H9 (cell line): Measurements from ENCODE around the gene METTL22. TPM values are rescaled to one million over a fixed set of nuclear protein-coding genes. Genes with fewer than 3 reads are reported as not detected.
A peak's percentile ranks its signal among the peaks of the same experiment; 100 is the strongest.

Experiments used
- DNase-seq: peaks from one replicate; pipeline ENCODE4 v3.0.0-alpha.2; 2017
- H2AFZ ChIP-seq: one replicate; pipeline ENCODE4 v1.6.1; 2013; ENCODE audit warnings: mild to moderate bottlenecking, low read length, control low read depth, moderate library complexity
- H2AK5ac ChIP-seq: 2 replicates; pipeline ENCODE4 v1.6.1; 2013; ENCODE audit warnings: low read length, control low read depth, mixed read lengths; ENCODE audit not compliant: insufficient read length
- H2BK120ac ChIP-seq: one replicate; pipeline ENCODE4 v1.6.1; 2013; ENCODE audit warnings: low read depth, mild to moderate bottlenecking, low read length, control low read depth, inconsistent platforms; ENCODE audit not compliant: poor library complexity, severe bottlenecking
- H2BK12ac ChIP-seq: 2 replicates; pipeline ENCODE4 v1.6.1; 2013; ENCODE audit warnings: low read length, control low read depth, mixed read lengths, low read depth; ENCODE audit not compliant: insufficient read length
- H2BK15ac ChIP-seq: 2 replicates; pipeline ENCODE4 v1.6.1; 2013; ENCODE audit warnings: low read depth, low read length, control low read depth
- H2BK20ac ChIP-seq: one replicate; pipeline ENCODE4 v1.6.1; 2013; ENCODE audit warnings: low read depth, mild to moderate bottlenecking, low read length, control low read depth, inconsistent platforms; ENCODE audit not compliant: poor library complexity, severe bottlenecking
- H2BK5ac ChIP-seq: 2 replicates; pipeline ENCODE4 v1.6.1; 2013; ENCODE audit warnings: low read length, control low read depth, mixed read lengths; ENCODE audit not compliant: insufficient read length
- H3K14ac ChIP-seq: 2 replicates; pipeline ENCODE4 v1.6.1; 2013; ENCODE audit warnings: low read length, control low read depth; ENCODE audit not compliant: insufficient read depth
- H3K18ac ChIP-seq: 2 replicates; pipeline ENCODE4 v1.6.1; 2013; ENCODE audit warnings: low read depth, mild to moderate bottlenecking, mixed read lengths, low read length, control low read depth; ENCODE audit not compliant: insufficient read length
- H3K23ac ChIP-seq: 2 replicates; pipeline ENCODE4 v1.6.1; 2013; ENCODE audit warnings: low read length, control low read depth, mixed read lengths, low read depth; ENCODE audit not compliant: insufficient read length
- H3K23me2 ChIP-seq: 2 replicates; pipeline ENCODE4 v1.6.1; 2013; ENCODE audit warnings: low read depth, mild to moderate bottlenecking, mixed read lengths, low read length, control low read depth; ENCODE audit not compliant: insufficient read length, poor library complexity, severe bottlenecking
- H3K27ac ChIP-seq: 2 replicates; pipeline ENCODE4 v1.5.1; 2013; ENCODE audit warnings: low read length, control low read depth, mixed read lengths, low read depth; ENCODE audit not compliant: insufficient read length
- H3K27me3 ChIP-seq: 2 replicates; pipeline ENCODE4 v1.6.1; 2013; ENCODE audit warnings: low read length, control low read depth, inconsistent platforms; ENCODE audit not compliant: insufficient read depth
- H3K4ac ChIP-seq: 2 replicates; pipeline ENCODE4 v1.6.1; 2013; ENCODE audit warnings: low read depth, mild to moderate bottlenecking, control low read depth, inconsistent platforms, low read length, moderate library complexity
- H3K4me1 ChIP-seq: 2 replicates; pipeline ENCODE4 v1.6.1; 2013; ENCODE audit warnings: low read length, control low read depth, inconsistent platforms; ENCODE audit not compliant: insufficient read depth
- H3K4me2 ChIP-seq: 2 replicates; pipeline ENCODE4 v1.6.1; 2013; ENCODE audit warnings: low read length, control low read depth, mixed read lengths; ENCODE audit not compliant: insufficient read length, insufficient read depth
- H3K56ac ChIP-seq: 2 replicates; pipeline ENCODE4 v1.6.1; 2013; ENCODE audit warnings: low read depth, mild to moderate bottlenecking, mixed read lengths, low read length, control low read depth; ENCODE audit not compliant: insufficient read length
- H3K79me1 ChIP-seq: 2 replicates; pipeline ENCODE4 v1.6.1; 2013; ENCODE audit warnings: low read depth, mild to moderate bottlenecking, moderate library complexity, low read length, control low read depth, inconsistent platforms; ENCODE audit not compliant: insufficient read depth, poor library complexity, severe bottlenecking
- H3K79me2 ChIP-seq: 2 replicates; pipeline ENCODE4 v1.6.1; 2013; ENCODE audit warnings: low read length, control low read depth, inconsistent platforms; ENCODE audit not compliant: insufficient read depth
- H3K9ac ChIP-seq: 2 replicates; pipeline ENCODE4 v1.6.1; 2013; ENCODE audit warnings: low read length, control low read depth, mixed read lengths; ENCODE audit not compliant: insufficient read length; ENCODE audit errors: extremely low read depth
- H3K9me3 ChIP-seq: one replicate; pipeline ENCODE4 v1.6.1; 2013; ENCODE audit warnings: low read depth, low read length, inconsistent platforms; ENCODE audit not compliant: control insufficient read depth
- H3T11ph ChIP-seq: one replicate; pipeline ENCODE4 v1.6.1; 2013; ENCODE audit warnings: mild to moderate bottlenecking, low read length, control low read depth, inconsistent platforms
- H4K20me1 ChIP-seq: one replicate; pipeline ENCODE4 v1.6.1; 2013; ENCODE audit not compliant: control insufficient read depth, insufficient read length, insufficient read depth
- H4K5ac ChIP-seq: 2 replicates; pipeline ENCODE4 v1.6.1; 2013; ENCODE audit warnings: low read depth, mild to moderate bottlenecking, mixed read lengths, low read length, control low read depth; ENCODE audit not compliant: insufficient read length
- H4K8ac ChIP-seq: replicated peaks from 2 replicates; pipeline ENCODE4 v1.6.1; 2013; ENCODE audit warnings: low read length, control low read depth, mixed read lengths, low read depth; ENCODE audit not compliant: insufficient read length
- H4K91ac ChIP-seq: 2 replicates; pipeline ENCODE4 v1.6.1; 2013; ENCODE audit warnings: low read depth, mild to moderate bottlenecking, moderate library complexity, mixed read lengths, low read length, control low read depth; ENCODE audit not compliant: insufficient read length
- H3K27ac Mint-ChIP-seq, 3 experiments: 2 replicates in 2 of 3; 3 replicates in 1 of 3; pipeline ENCODE4 v1.8.0; 2020 to 2021; ENCODE audit warnings: mixed read lengths in 3 of 3, mild to moderate bottlenecking in 1 of 3, moderate library complexity in 1 of 3
- H3K27me3 Mint-ChIP-seq: 2 replicates; pipeline ENCODE4 v1.8.0; 2021; ENCODE audit warnings: low read depth, mild to moderate bottlenecking, moderate library complexity, mixed read lengths
- H3K36me3 Mint-ChIP-seq, 3 experiments: 2 replicates in 2 of 3; 3 replicates in 1 of 3; pipeline ENCODE4 v1.8.0; 2020 to 2021; ENCODE audit warnings: low read depth in 3 of 3, mixed read lengths in 3 of 3; ENCODE audit not compliant: insufficient read depth in 1 of 3
- H3K4me1 Mint-ChIP-seq, 2 experiments: 2 replicates each; pipeline ENCODE4 v1.8.0; 2020; ENCODE audit warnings: mixed read lengths in 2 of 2
- H3K4me3 Mint-ChIP-seq, 2 experiments: 2 replicates in 1 of 2; 3 replicates in 1 of 2; pipeline ENCODE4 v1.8.0; 2020 to 2021; ENCODE audit warnings: mild to moderate bottlenecking in 2 of 2, mixed read lengths in 2 of 2, moderate library complexity in 1 of 2
- H3K9me3 Mint-ChIP-seq, 2 experiments: 2 replicates in 1 of 2; 3 replicates in 1 of 2; pipeline ENCODE4 v1.8.0; 2020; ENCODE audit warnings: mild to moderate bottlenecking in 2 of 2, mixed read lengths in 2 of 2, moderate library complexity in 1 of 2
- CTCF ChIP-seq: fragments of 200-600 bp; sonication (generic); conservative IDR thresholded peaks from 3 replicates; pipeline ENCODE4 v1.8.0; 2021; ENCODE audit warnings: antibody characterized with exemption, mild to moderate bottlenecking
- WGBS: extraction: QIAGEN DNeasy Blood & Tissue Kit; methylation state at CpG from one replicate; pipeline ENCODE4 v1.1.7; 2013; ENCODE audit warnings: missing lambda C conversion rate, low lambda C conversion rate, mixed read lengths; ENCODE audit not compliant: insufficient read length; ENCODE audit errors: extremely low coverage; 5-methylcytosine and 5-hydroxymethylcytosine counted together
- total RNA-seq: library from RNA; stranded (reverse); gene quantifications from 2 replicates; pipeline ENCODE4 v1.2.1, GENCODE V29; 2021

Gene METTL22
- total RNA-seq, 1 experiment from 2014 or later: 51.9 TPM

- H4K91ac ChIP-seq: no peak overlapping the region
- no peak overlapping the region for H3K18ac ChIP-seq
- no peak overlapping the region for H2BK12ac ChIP-seq
- H2AK5ac ChIP-seq: no peak overlapping the region
- no peaks in the 10 kb centered on the region for H4K20me1 ChIP-seq
- no peak overlapping the region for H3T11ph ChIP-seq
- H3K27ac ChIP-seq: no peak overlapping the region
- H2BK15ac ChIP-seq: no peak overlapping the region
- H2BK20ac ChIP-seq: no peak overlapping the region
- Mint-ChIP-seq H3K9me3 (no peaks in the 10 kb centered on the region), H3K36me3 (no peaks in the 10 kb centered on the region), H3K27ac (peak overlapping the region in 1 of 3 experiments; percentile 56; a peak in 1 of 7 replicates), H3K4me1 (peaks cover 4 to 7% of the 10 kb centered on the region in 2 experiments; a peak in 3 of 4 replicates), H3K4me3 (no peak overlapping the region), H3K27me3 (peaks cover 22% of the 10 kb centered on the region)
- WGBS: no CpG with 5 or more reads among the region's 1 CpG
- H4K8ac ChIP-seq: no peak overlapping the region
- H3K14ac ChIP-seq: no peak overlapping the region
- no peak overlapping the region for H4K5ac ChIP-seq
- no peaks in the 10 kb centered on the region for H3K4me1 ChIP-seq
- no peak for TF ChIP-seq CTCF
- no peak overlapping the region for H3K56ac ChIP-seq
- DNase-seq: no peak
- H3K27me3 ChIP-seq: no peaks in the 10 kb centered on the region
- H3K9me3 ChIP-seq: no peaks in the 10 kb centered on the region
- H3K4me2 ChIP-seq: no peak overlapping the region
- H2BK120ac ChIP-seq: no peak overlapping the region
- no peak overlapping the region for H2BK5ac ChIP-seq
- H3K23me2 ChIP-seq: no peaks in the 10 kb centered on the region
- H3K9ac ChIP-seq: no peak overlapping the region
- no peaks in the 10 kb centered on the region for H3K79me2 ChIP-seq
- no peaks in the 10 kb centered on the region for H3K79me1 ChIP-seq
- no peak overlapping the region for H3K4ac ChIP-seq
- H3K23ac ChIP-seq: no peak overlapping the region
- H2AFZ ChIP-seq: no peak overlapping the region
Observed at GRCh38 chr16:8611886-8612600, 9.5 kb upstream of the METTL22 start.
